Osteocyte (in vitro differentiated cells): ENCODE results near the gene RSKR. TPM values are rescaled to one million over a fixed set of nuclear protein-coding genes. Genes with fewer than 3 reads are reported as not detected.
"Not testable (repeated sequence)": the region's sequence is repeated elsewhere in the genome, so short reads cannot be mapped to it uniquely, and the experiment has no call there.

Experiments used
- DNase-seq: peaks from one replicate; pipeline ENCODE4 v3.0.0; 2021; ENCODE audit warnings: mixed read lengths; ENCODE audit not compliant: unreplicated experiment; ENCODE audit errors: extremely low spot score
- H3K27ac Mint-ChIP-seq: one replicate; pipeline ENCODE4 v1.8.0; 2021; ENCODE audit warnings: mild to moderate bottlenecking, mixed read lengths; ENCODE audit not compliant: unreplicated experiment
- H3K27me3 Mint-ChIP-seq: one replicate; pipeline ENCODE4 v1.8.0; 2021; ENCODE audit warnings: mixed read lengths; ENCODE audit not compliant: unreplicated experiment
- H3K36me3 Mint-ChIP-seq: one replicate; pipeline ENCODE4 v1.8.0; 2021; ENCODE audit warnings: mixed read lengths; ENCODE audit not compliant: unreplicated experiment
- H3K4me1 Mint-ChIP-seq: one replicate; pipeline ENCODE4 v1.8.0; 2021; ENCODE audit warnings: mixed read lengths; ENCODE audit not compliant: unreplicated experiment
- H3K4me3 Mint-ChIP-seq: one replicate; pipeline ENCODE4 v1.8.0; 2021; ENCODE audit warnings: mild to moderate bottlenecking, moderate library complexity, mixed read lengths; ENCODE audit not compliant: unreplicated experiment
- H3K9me3 Mint-ChIP-seq: one replicate; pipeline ENCODE4 v1.8.0; 2021; ENCODE audit warnings: mixed read lengths; ENCODE audit not compliant: unreplicated experiment
- long read RNA-seq: library from polyadenylated mRNA; unstranded; transcript quantifications from one replicate; pipeline ENCODE4 v2.0.0, GENCODE V29; 2021
- total RNA-seq: library from RNA; stranded (reverse); gene quantifications from 2 replicates; pipeline ENCODE4 v1.2.1, GENCODE V29; 2021
- TF ChIP-seq, protein P1 (sequence below): fragments of 200-600 bp; sonication (generic); IDR thresholded peaks from 2 replicates; pipeline ENCODE4 v1.5.0; 2021; ENCODE audit warnings: antibody characterized with exemption, mild to moderate bottlenecking, moderate library complexity

The RSKR gene, protein sequence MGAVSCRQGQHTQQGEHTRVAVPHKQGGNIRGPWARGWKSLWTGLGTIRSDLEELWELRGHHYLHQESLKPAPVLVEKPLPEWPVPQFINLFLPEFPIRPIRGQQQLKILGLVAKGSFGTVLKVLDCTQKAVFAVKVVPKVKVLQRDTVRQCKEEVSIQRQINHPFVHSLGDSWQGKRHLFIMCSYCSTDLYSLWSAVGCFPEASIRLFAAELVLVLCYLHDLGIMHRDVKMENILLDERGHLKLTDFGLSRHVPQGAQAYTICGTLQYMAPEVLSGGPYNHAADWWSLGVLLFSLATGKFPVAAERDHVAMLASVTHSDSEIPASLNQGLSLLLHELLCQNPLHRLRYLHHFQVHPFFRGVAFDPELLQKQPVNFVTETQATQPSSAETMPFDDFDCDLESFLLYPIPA
- 7.9 and 10.3 TPM in 2 replicates for total RNA-seq
- long read RNA-seq: 0 reads

DNA sequence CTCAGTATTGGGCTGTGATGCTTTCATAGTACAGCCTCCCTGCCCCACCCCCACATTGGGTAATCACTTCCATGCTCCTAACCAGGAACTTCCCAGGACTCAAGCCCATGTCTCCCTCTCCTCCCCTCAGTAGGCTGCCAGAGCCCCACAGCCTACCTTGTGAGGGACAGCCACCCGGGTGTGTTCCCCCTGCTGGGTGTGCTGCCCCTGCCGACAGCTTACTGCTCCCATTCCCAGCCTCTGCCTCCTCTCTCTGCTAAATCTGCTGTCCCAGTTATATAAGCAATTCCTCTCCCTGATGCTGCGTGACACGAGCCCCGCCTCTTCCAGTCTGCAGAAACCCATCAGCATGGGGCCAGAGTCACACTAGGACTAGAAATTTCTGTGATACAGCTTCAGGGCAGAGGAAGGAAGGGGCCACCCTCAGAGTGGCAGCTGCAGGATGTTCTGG, at the start of gene RSKR:
TSS of gene RSKR (minus strand) at position 255 of the 451 bp plus-strand sequence. CDS start at position 231, 24 bp downstream.
- TF ChIP-seq, protein P1, sequence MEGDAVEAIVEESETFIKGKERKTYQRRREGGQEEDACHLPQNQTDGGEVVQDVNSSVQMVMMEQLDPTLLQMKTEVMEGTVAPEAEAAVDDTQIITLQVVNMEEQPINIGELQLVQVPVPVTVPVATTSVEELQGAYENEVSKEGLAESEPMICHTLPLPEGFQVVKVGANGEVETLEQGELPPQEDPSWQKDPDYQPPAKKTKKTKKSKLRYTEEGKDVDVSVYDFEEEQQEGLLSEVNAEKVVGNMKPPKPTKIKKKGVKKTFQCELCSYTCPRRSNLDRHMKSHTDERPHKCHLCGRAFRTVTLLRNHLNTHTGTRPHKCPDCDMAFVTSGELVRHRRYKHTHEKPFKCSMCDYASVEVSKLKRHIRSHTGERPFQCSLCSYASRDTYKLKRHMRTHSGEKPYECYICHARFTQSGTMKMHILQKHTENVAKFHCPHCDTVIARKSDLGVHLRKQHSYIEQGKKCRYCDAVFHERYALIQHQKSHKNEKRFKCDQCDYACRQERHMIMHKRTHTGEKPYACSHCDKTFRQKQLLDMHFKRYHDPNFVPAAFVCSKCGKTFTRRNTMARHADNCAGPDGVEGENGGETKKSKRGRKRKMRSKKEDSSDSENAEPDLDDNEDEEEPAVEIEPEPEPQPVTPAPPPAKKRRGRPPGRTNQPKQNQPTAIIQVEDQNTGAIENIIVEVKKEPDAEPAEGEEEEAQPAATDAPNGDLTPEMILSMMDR: no peak
- Mint-ChIP-seq H3K4me1 (no peaks in the 10 kb centered on the region), H3K4me3 (no peak within 1 kb of the TSS), H3K36me3 (peaks cover 37% of the 10 kb centered on the region), H3K9me3 (no peaks in the 10 kb centered on the region), H3K27me3 (no peaks in the 10 kb centered on the region), H3K27ac (no peak within 1 kb of the TSS)
- DNase-seq: no peak

DNA sequence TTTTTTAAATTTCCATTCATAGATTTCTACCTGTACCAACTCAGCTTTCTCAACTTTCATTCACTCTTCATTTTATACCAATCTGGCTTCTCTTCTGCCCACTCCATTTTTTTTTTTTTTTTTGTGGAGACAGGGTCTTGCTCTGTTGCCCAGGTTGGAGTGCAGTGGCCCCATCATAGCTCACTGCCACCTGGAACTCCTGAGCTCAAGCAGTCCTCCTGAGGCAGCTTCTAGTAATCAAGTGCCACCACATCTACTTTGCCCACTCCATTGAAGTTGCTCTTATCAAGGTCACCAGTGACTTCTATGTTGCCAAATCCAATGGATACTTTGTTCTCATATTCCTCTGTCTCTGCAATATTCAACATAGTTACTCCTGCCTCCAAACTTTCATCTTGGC, 49.7 kb upstream of the RSKR start:
- H3K9me3 Mint-ChIP-seq: no peaks in the 10 kb centered on the region
- peak overlapping the region; percentile 100 for H3K27ac Mint-ChIP-seq
- no peak for DNase-seq

DNA sequence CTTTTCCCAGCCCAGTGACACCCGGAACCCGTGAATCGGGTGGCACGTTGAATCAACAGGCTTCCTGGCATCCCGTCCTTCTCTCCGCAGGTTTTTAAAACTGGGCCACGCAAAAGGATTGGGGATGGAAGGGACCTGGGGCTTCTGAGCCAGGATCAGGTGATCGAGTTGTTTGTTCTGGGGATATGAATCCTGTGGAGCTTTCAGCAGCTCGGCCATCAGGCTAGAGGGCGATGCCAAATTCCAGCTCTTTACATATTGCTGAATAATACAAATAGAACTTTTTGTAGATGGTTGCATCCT, 48.5 kb upstream of the RSKR start:
- H3K36me3 Mint-ChIP-seq: peaks cover 15% of the 10 kb centered on the region
- TF ChIP-seq, protein P1: no peak
- H3K4me3 Mint-ChIP-seq: peak overlapping the region; percentile 99
- peaks cover 43% of the 10 kb centered on the region for H3K4me1 Mint-ChIP-seq
- H3K27ac Mint-ChIP-seq: peak overlapping the region; percentile 100
- no peaks in the 10 kb centered on the region for H3K27me3 Mint-ChIP-seq
- no peaks in the 10 kb centered on the region for H3K9me3 Mint-ChIP-seq
- no peak for DNase-seq

More for the DNA sequence above, 49.7 kb upstream of the RSKR start:
- Mint-ChIP-seq H3K4me1 (peaks cover 44% of the 10 kb centered on the region), H3K27me3 (no peaks in the 10 kb centered on the region), H3K36me3 (peaks cover 10% of the 10 kb centered on the region), H3K4me3 (peak overlapping the region; percentile 99)
- TF ChIP-seq, protein P1: no peak

DNA sequence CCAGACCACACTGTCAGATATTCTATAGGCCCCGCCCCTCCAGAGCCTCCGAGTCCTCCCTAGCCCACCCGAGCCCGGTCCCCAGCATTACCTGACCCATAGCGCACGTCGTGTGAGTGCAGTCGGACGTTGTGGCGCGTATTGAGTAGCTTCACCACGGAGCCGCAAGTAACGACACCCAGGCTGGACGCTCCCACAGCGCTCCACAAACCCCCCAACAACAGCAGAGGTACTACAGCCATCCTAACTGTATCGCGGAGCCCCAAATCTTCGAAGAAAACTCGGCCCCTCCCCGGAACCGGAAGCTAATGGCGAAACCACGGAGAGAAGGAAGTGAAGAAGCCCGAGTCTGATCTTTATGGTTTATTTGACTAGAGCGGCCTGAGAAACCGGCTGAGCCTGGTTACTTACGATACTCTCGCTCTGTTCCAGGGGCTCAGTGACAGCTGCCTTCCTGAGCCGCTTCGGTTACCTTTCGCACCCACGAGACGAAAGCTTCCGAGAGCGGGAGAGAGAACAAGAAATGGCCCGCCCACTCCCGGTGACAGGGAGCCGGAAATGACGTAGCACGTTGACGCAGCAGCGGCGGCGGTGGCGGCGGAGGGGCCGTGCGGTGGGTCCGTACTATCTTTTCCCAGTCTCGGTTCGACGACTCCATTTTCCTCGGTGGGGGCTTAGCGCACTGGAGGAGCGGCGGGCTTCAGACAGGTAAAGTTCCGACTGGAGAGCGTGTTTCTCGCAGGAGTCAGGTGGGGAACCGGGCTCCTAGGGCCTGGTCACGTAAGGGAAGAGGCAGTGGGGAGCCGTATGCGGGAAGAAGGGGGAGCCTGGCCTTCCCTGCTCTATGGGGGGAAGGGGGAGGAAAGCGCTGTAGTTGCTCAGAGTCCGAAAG, 47.9 kb upstream of the RSKR start, which contains the start of the genes SDF2 and SUPT6H:
TSS of gene SDF2 (minus strand) at position 272 of the 892 bp plus-strand sequence. CDS start at position 242, 30 bp downstream.
TSS of gene SUPT6H (plus strand) at position 571 of the 892 bp plus-strand sequence. CDS start 11,197 bp downstream, outside the sequence.
- Mint-ChIP-seq H3K36me3 (peaks cover 15% of the 10 kb centered on the region), H3K4me1 (peaks cover 42% of the 10 kb centered on the region), H3K4me3 (peak within 1 kb of the TSS; percentile 99), H3K9me3 (no peaks in the 10 kb centered on the region), H3K27ac (peak within 1 kb of the TSS; percentile 100), H3K27me3 (no peaks in the 10 kb centered on the region)
- DNase-seq: peak; percentile 95
- TF ChIP-seq, protein P1: no peak

DNA sequence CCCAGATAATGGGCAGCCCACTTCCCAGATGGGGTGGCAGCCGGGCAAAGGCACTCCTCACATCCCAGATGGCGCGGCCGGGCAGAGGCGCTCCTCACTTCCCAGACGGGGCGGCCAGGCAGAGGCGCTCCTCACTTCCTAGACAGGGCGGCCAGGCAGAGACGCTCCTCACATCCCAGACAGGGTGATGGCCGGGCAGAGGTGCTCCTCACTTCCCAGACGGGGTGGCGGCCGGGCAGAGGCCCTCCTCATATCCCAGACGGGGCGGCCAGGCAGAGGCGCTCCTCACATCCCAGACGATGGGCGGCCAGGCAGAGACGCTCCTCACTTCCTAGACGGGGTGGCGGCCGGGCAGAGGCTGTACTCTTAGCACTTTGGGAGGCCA, 45.5 kb upstream of the RSKR start:
- not testable (repeated sequence) for H3K9me3 Mint-ChIP-seq, DNase-seq, H3K27ac Mint-ChIP-seq, H3K4me3 Mint-ChIP-seq, H3K27me3 Mint-ChIP-seq
- Mint-ChIP-seq H3K36me3 (peaks cover 11% of the 10 kb centered on the region), H3K4me1 (peaks cover 34% of the 10 kb centered on the region)

DNA sequence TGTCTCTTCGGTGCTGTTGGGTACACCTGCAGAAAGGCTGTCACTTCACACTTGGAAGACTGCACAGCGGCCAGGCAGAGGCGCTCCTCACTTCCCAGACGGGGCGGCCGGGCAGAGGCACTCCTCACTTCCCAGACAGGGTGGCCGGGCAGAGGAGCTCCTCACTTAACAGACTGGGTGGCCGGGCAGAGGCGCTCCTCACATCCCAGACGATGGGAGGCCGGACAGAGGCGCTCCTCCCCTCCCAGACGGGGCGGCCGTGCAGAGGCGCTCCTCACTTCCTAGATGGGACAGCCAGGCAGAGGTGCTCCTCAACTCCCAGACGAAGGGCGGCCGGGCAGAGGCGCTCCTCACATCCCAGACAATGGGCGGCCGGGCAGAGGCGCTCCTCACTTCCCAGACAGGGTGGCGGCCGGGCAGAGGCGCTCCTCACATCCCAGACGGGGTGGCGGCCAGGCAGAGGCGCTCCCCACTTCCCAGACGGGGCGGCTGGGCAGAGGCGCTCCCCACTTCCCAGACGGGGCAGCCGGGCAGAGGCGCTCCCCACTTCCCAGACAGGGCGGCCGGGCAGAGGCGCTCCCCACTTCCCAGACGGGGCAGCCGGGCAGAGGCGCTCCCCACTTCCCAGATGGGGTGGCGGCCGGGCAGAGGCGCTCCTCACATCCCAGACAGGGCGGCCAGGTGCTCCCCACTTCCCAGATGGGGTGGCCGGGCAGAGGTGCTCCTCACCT, 44.9 kb upstream of the RSKR start:
- H3K27ac Mint-ChIP-seq, H3K9me3 Mint-ChIP-seq, H3K4me3 Mint-ChIP-seq, DNase-seq, H3K27me3 Mint-ChIP-seq: not testable (repeated sequence)
- Mint-ChIP-seq H3K36me3 (peaks cover 12% of the 10 kb centered on the region), H3K4me1 (peaks cover 30% of the 10 kb centered on the region)

DNA sequence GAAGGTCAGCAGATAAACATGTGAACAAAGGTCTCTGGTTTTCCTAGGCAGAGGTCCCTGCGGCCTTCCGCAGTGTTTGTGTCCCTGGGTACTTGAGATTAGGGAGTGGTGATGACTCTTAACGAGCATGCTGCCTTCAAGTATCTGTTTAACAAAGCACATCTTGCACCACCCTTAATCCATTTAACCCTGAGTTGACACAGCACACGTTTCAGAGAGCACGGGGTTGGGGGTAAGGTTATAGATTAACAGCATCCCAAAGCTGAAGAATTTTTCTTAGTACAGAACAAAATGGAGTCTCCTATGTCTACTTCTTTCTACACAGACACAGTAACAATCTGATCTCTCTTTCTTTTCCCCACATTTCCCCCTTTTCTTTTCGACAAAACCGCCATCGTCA, 44.4 kb upstream of the RSKR start:
- not testable (repeated sequence) for H3K36me3 Mint-ChIP-seq, H3K9me3 Mint-ChIP-seq, H3K27ac Mint-ChIP-seq, H3K4me3 Mint-ChIP-seq, DNase-seq, H3K27me3 Mint-ChIP-seq
- H3K4me1 Mint-ChIP-seq: peaks cover 25% of the 10 kb centered on the region
